Measurements from ENCODE around the gene PRKN. TPM values are rescaled to one million over a fixed set of nuclear protein-coding genes. Genes with fewer than 3 reads are reported as not detected.

Gene PRKN
- total RNA-seq, 1 experiment from 2014 or later = 2.0 TPM

- no peak overlapping the region for H3K27ac ChIP-seq (ENCODE audit: insufficient read length, low read depth, low read length)
- no peaks in the 10 kb centered on the region for H3K4me1 ChIP-seq (ENCODE audit: insufficient read depth, low read length)
- H3K23ac ChIP-seq (ENCODE audit: insufficient read length, low read depth, low read length) = no peak overlapping the region
- H3K9me3 ChIP-seq (ENCODE audit: control insufficient read depth, low read depth, low read length) = no peaks in the 10 kb centered on the region
- no peak overlapping the region for H4K91ac ChIP-seq (ENCODE audit: insufficient read length, low read depth, low read length)
- H3K27me3 ChIP-seq (ENCODE audit: insufficient read depth, low read length) = no peaks in the 10 kb centered on the region
- no peak for DNase-seq
- no peak overlapping the region for H2AK5ac ChIP-seq (ENCODE audit: insufficient read length, low read length)
- Mint-ChIP-seq H3K4me3 (no peak overlapping the region), H3K27ac (no peak overlapping the region), H3K36me3 (ENCODE audit: insufficient read depth in 1 of 3, low read depth in 3 of 3) (no peaks in the 10 kb centered on the region), H3K4me1 (no peaks in the 10 kb centered on the region; a peak in 1 of 4 replicates), H3K9me3 (no peaks in the 10 kb centered on the region), H3K27me3 (ENCODE audit: low read depth) (no peaks in the 10 kb centered on the region; the same call in 1 of the 2 replicates)
- no peak overlapping the region for H3K9ac ChIP-seq (ENCODE audit: extremely low read depth, insufficient read length, low read length)
- no peak overlapping the region for H3K4me2 ChIP-seq (ENCODE audit: insufficient read depth, insufficient read length, low read length)
- TF ChIP-seq CTCF (conservative IDR thresholded peaks at IDR 0.05) = no peak
- no peak overlapping the region for H2BK20ac ChIP-seq (ENCODE audit: low read depth, low read length, poor library complexity, severe bottlenecking)
- H2BK15ac ChIP-seq (ENCODE audit: low read depth, low read length) = no peak overlapping the region
- no peak overlapping the region for H3K14ac ChIP-seq (ENCODE audit: insufficient read depth, low read length)
- H3K4ac ChIP-seq (ENCODE audit: low read depth, low read length) = no peak overlapping the region
- H2BK120ac ChIP-seq (ENCODE audit: low read depth, low read length, poor library complexity, severe bottlenecking) = no peak overlapping the region
- no peaks in the 10 kb centered on the region for H3K23me2 ChIP-seq (ENCODE audit: insufficient read length, low read depth, low read length, poor library complexity, severe bottlenecking)
- no peaks in the 10 kb centered on the region for H3K79me2 ChIP-seq (ENCODE audit: insufficient read depth, low read length)
- no peak overlapping the region for H3K18ac ChIP-seq (ENCODE audit: insufficient read length, low read depth, low read length)
- H2AFZ ChIP-seq (ENCODE audit: low read length) = no peak overlapping the region
- WGBS (ENCODE audit: extremely low coverage, insufficient read length, low lambda C conversion rate) = no CpG with 5 or more reads among the region's 1 CpG
- no peak overlapping the region for H4K8ac ChIP-seq (replicated peaks; ENCODE audit: insufficient read length, low read depth, low read length)
- H2BK12ac ChIP-seq (ENCODE audit: insufficient read length, low read depth, low read length) = no peak overlapping the region
- no peaks in the 10 kb centered on the region for H3K79me1 ChIP-seq (ENCODE audit: insufficient read depth, low read depth, low read length, poor library complexity, severe bottlenecking)
- H4K5ac ChIP-seq (ENCODE audit: insufficient read length, low read depth, low read length) = no peak overlapping the region
- no peak overlapping the region for H3T11ph ChIP-seq (ENCODE audit: low read length)
- H3K56ac ChIP-seq (ENCODE audit: insufficient read length, low read depth, low read length) = no peak overlapping the region
- no peaks in the 10 kb centered on the region for H4K20me1 ChIP-seq (ENCODE audit: control insufficient read depth, insufficient read depth, insufficient read length)
- H2BK5ac ChIP-seq (ENCODE audit: insufficient read length, low read length) = no peak overlapping the region
These were observed 922.7 kb downstream of the PRKN start for GRCh38 chr6:161804838-161805237.
